ENCODE measurements around the gene FAR1. TPM values are rescaled to one million over a fixed set of nuclear protein-coding genes. Genes with fewer than 3 reads are reported as not detected.
"Not testable (repeated sequence)": the region's sequence is repeated elsewhere in the genome, so short reads cannot be mapped to it uniquely, and the experiment has no call there.

FAR1 gene
- total and polyA plus RNA-seq, 2 donors, result 26.2 to 151 TPM

GRCh38 chr11:13702071-13702470 is 33.6 kb downstream of the FAR1 start:
- DNase-seq (ENCODE audit: extremely low spot score), result no peak
- Histone ChIP-seq H3K27ac (ENCODE audit: low read depth) (no peak overlapping the region), H3K4me3 (ENCODE audit: low read depth, low read length) (no peak overlapping the region), H3K4me1 (ENCODE audit: insufficient read depth) (no peaks in the 10 kb centered on the region), H3K36me3 (ENCODE audit: insufficient read depth) (no peaks in the 10 kb centered on the region)

- no peak for DNase-seq (ENCODE audit: extremely low spot score)
- Histone ChIP-seq H3K4me1 (ENCODE audit: insufficient read depth) (no peaks in the 10 kb centered on the region), H3K27ac (ENCODE audit: low read depth) (no peak overlapping the region), H3K36me3 (ENCODE audit: insufficient read depth) (peaks cover 4% of the 10 kb centered on the region), H3K4me3 (ENCODE audit: low read depth, low read length) (no peak overlapping the region)
Observed at GRCh38 chr11:13705710-13706109, 37.2 kb downstream of the FAR1 start.

- DNase-seq (ENCODE audit: extremely low spot score), result no peak
- H3K4me1 ChIP-seq (ENCODE audit: insufficient read depth), result no peaks in the 10 kb centered on the region
- 95% methylated on average over 2 of the region's 2 CpGs for WGBS
- H3K27ac ChIP-seq (ENCODE audit: low read depth), result no peak overlapping the region
- no peak overlapping the region for H3K4me3 ChIP-seq (ENCODE audit: low read depth, low read length)
- H3K36me3 ChIP-seq (ENCODE audit: insufficient read depth), result no peaks in the 10 kb centered on the region
Observed at GRCh38 chr11:13713982-13714381, 45.5 kb downstream of the FAR1 start.

GRCh38 chr11:13717331-13717730 is 48.9 kb downstream of the FAR1 start:
- WGBS, result 55% methylated on average over 3 of the region's 3 CpGs
- Histone ChIP-seq H3K4me3 (ENCODE audit: low read depth, low read length) (no peak overlapping the region), H3K27ac (ENCODE audit: low read depth) (no peak overlapping the region), H3K4me1 (ENCODE audit: insufficient read depth) (no peaks in the 10 kb centered on the region), H3K36me3 (ENCODE audit: insufficient read depth) (no peaks in the 10 kb centered on the region)
- DNase-seq (ENCODE audit: extremely low spot score), result no peak

- DNase-seq (ENCODE audit: extremely low spot score), result no peak
- Histone ChIP-seq H3K27ac (ENCODE audit: low read depth) (no peak overlapping the region), H3K36me3 (ENCODE audit: insufficient read depth) (no peaks in the 10 kb centered on the region), H3K4me1 (ENCODE audit: insufficient read depth) (no peaks in the 10 kb centered on the region), H3K4me3 (ENCODE audit: low read depth, low read length) (no peak overlapping the region)
Observed at GRCh38 chr11:13718394-13718793, 49.9 kb downstream of the FAR1 start.

- no peak for DNase-seq (ENCODE audit: extremely low spot score)
- H3K27ac ChIP-seq (ENCODE audit: low read depth), result no peak overlapping the region
- H3K4me1 ChIP-seq (ENCODE audit: insufficient read depth), result no peaks in the 10 kb centered on the region
- WGBS, result 65% methylated on average over 1 of the region's 1 CpG
- no peak overlapping the region for H3K4me3 ChIP-seq (ENCODE audit: low read depth, low read length)
- peaks cover 2% of the 10 kb centered on the region for H3K36me3 ChIP-seq (ENCODE audit: insufficient read depth)
Observed at GRCh38 chr11:13720940-13721339, 52.5 kb downstream of the FAR1 start.

GRCh38 chr11:13721760-13722159 is 53.3 kb downstream of the FAR1 start:
- H3K4me1 ChIP-seq (ENCODE audit: insufficient read depth), result no peaks in the 10 kb centered on the region
- H3K27ac ChIP-seq (ENCODE audit: low read depth), result no peak overlapping the region
- peaks cover 2% of the 10 kb centered on the region for H3K36me3 ChIP-seq (ENCODE audit: insufficient read depth)
- no peak for DNase-seq (ENCODE audit: extremely low spot score)
- no peak overlapping the region for H3K4me3 ChIP-seq (ENCODE audit: low read depth, low read length)

- 99% methylated on average over 1 of the region's 1 CpG for WGBS
- no peak for DNase-seq (ENCODE audit: extremely low spot score)
- H3K27ac ChIP-seq (ENCODE audit: low read depth), result no peak overlapping the region
- peaks cover 2% of the 10 kb centered on the region for H3K36me3 ChIP-seq (ENCODE audit: insufficient read depth)
- no peaks in the 10 kb centered on the region for H3K4me1 ChIP-seq (ENCODE audit: insufficient read depth)
- no peak overlapping the region for H3K4me3 ChIP-seq (ENCODE audit: low read depth, low read length)
Observed at GRCh38 chr11:13726456-13726855, 58.0 kb downstream of the FAR1 start.

GRCh38 chr11:13728076-13728475 is 59.6 kb downstream of the FAR1 start:
- peaks cover 2% of the 10 kb centered on the region for H3K36me3 ChIP-seq (ENCODE audit: insufficient read depth)
- H3K27ac ChIP-seq (ENCODE audit: low read depth), result no peak overlapping the region
- no peak overlapping the region for H3K4me3 ChIP-seq (ENCODE audit: low read depth, low read length)
- no peaks in the 10 kb centered on the region for H3K4me1 ChIP-seq (ENCODE audit: insufficient read depth)
- DNase-seq (ENCODE audit: extremely low spot score), result no peak

- no peaks in the 10 kb centered on the region for H3K4me1 ChIP-seq (ENCODE audit: insufficient read depth)
- no peak for DNase-seq (ENCODE audit: extremely low spot score)
- no peaks in the 10 kb centered on the region for H3K36me3 ChIP-seq (ENCODE audit: insufficient read depth)
- WGBS, result 90% methylated on average over 3 of the region's 3 CpGs
- no peak overlapping the region for H3K4me3 ChIP-seq (ENCODE audit: low read depth, low read length)
- H3K27ac ChIP-seq (ENCODE audit: low read depth), result no peak overlapping the region
Observed at GRCh38 chr11:13734530-13734929, 66.1 kb downstream of the FAR1 start.

GRCh38 chr11:13745165-13745564 is 76.7 kb downstream of the FAR1 start:
- 40% methylated on average over 2 of the region's 2 CpGs for WGBS
- Histone ChIP-seq H3K4me3 (ENCODE audit: low read depth, low read length) (no peak overlapping the region), H3K4me1 (ENCODE audit: insufficient read depth) (no peaks in the 10 kb centered on the region), H3K36me3 (ENCODE audit: insufficient read depth) (no peaks in the 10 kb centered on the region), H3K27ac (ENCODE audit: low read depth) (no peak overlapping the region)
- no peak for DNase-seq (ENCODE audit: extremely low spot score)

GRCh38 chr11:13753316-13753715 is 84.8 kb downstream of the FAR1 start:
- not testable (repeated sequence) for DNase-seq (ENCODE audit: extremely low spot score); H3K4me1 ChIP-seq (ENCODE audit: insufficient read depth); H3K36me3 ChIP-seq (ENCODE audit: insufficient read depth); H3K27ac ChIP-seq (ENCODE audit: low read depth); H3K4me3 ChIP-seq (ENCODE audit: low read depth, low read length)
- WGBS, result 86% methylated on average over 5 of the region's 5 CpGs

- DNase-seq (ENCODE audit: extremely low spot score), result no peak
- Histone ChIP-seq H3K4me1 (ENCODE audit: insufficient read depth) (no peaks in the 10 kb centered on the region), H3K4me3 (ENCODE audit: low read depth, low read length) (no peak overlapping the region), H3K36me3 (ENCODE audit: insufficient read depth) (no peaks in the 10 kb centered on the region), H3K27ac (ENCODE audit: low read depth) (no peak overlapping the region)
- 81% methylated on average over 9 of the region's 9 CpGs for WGBS
Observed at GRCh38 chr11:13759050-13759449, 90.6 kb downstream of the FAR1 start.

GRCh38 chr11:13760115-13760514 is 91.6 kb downstream of the FAR1 start:
- 82% methylated on average over 3 of the region's 3 CpGs for WGBS
- no peak overlapping the region for H3K4me3 ChIP-seq (ENCODE audit: low read depth, low read length)
- no peak overlapping the region for H3K27ac ChIP-seq (ENCODE audit: low read depth)
- H3K36me3 ChIP-seq (ENCODE audit: insufficient read depth), result no peaks in the 10 kb centered on the region
- no peak for DNase-seq (ENCODE audit: extremely low spot score)
- H3K4me1 ChIP-seq (ENCODE audit: insufficient read depth), result no peaks in the 10 kb centered on the region

GRCh38 chr11:13761250-13761649 is 92.8 kb downstream of the FAR1 start:
- Histone ChIP-seq H3K4me1 (ENCODE audit: insufficient read depth) (no peaks in the 10 kb centered on the region), H3K27ac (ENCODE audit: low read depth) (no peak overlapping the region), H3K4me3 (ENCODE audit: low read depth, low read length) (no peak overlapping the region), H3K36me3 (ENCODE audit: insufficient read depth) (no peaks in the 10 kb centered on the region)
- DNase-seq (ENCODE audit: extremely low spot score), result no peak
- 89% methylated on average over 2 of the region's 2 CpGs for WGBS
